Stimulated activated naive CD4-positive, alpha-beta T cell (primary cell): Measurements from ENCODE around the gene GPANK1.
A peak's percentile ranks its signal among the peaks of the same experiment; 100 is the strongest.

Experiments used
- DNase-seq, 6 experiments: peaks; one replicate each; lab custom pipeline; 2025; lab: John Stamatoyannopoulos, UW

Gene GPANK1

GRCh38 chr6:31691078-31691463 is 26.3 kb upstream of the GPANK1 start:
- DNase-seq: no peak

DNA sequence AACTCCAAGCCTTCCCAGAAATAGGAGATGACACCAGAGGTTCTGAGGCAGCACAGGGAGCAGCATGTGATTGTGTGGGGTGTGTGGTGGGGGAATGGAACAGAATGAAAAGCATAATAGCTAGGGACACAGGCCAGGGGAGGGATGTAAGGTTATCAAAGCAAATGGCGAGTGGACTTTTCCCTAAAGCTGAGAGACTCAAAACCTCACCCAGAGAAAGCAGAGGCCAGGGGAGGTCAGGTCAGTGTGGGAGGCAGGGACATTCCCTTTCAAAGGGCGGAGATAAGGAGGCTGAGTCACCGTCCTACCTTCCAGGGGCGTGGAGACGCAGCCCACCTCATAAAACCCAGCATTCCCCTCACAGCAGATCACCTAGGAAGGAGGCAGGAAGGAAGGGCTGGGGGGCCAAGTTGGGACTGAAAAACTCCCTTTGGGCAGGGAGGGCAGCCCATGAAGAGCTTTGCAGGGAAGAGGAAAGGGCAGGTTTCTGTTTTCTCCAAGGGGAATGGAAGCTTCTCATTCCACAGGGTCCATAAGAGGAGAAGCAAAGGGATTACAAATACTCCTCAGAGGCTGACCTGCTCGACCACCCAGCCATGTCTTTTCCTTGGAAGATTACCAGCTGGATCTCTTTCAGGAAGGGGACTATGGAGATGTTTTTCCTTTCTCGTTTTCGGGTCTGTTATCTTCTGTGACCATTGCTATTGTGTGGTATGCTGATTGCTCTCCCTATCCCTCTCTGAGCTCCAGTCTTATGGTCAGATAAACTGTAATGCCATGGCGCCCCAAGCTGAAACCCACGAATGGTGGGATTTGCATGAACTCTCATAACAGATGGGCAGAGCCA is 25.7 kb upstream of the GPANK1 start:
- no peak for DNase-seq

DNA sequence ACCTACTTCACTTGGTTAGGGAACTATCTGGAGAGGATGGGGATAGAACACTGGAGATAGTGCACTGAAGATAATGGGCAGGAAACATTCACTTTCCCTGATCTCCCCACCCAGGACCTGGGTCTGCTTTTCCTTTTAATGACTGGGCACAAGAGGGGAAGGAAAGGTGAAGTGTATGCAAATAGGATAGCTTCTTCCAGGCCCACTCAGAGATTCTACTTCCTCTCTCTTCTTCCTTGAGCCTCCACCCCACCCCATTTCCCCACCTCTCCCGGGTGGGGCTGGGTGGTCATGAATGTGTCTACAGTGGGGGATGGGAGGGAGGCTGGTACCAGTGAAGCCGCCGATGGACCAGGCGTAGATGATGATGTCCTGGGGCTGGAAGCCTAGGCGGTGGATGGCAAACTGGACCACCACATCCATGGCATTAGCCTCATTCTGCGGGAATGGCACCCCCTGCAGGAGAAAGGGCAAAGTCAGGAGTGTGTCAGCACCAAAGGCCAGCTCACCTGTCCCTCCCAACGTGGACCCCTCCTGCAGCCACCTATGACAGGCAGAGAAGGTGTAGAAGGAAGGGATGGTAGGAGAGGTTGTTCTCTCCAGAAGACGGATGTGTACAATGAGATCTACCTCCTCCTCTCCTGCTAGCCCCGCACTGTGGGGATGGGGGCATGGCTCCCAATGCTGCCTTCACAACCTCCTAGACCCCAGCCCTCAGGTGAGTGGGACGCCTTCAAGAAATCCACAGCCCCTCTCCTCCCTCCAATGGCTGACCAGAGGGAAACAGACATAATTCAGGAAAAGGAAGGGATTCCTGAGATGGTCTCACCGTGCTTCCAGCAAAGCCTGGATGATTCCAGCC is 24.7 kb upstream of the GPANK1 start:
- peak in 1 of 6 experiments; percentile 4 for DNase-seq

DNA sequence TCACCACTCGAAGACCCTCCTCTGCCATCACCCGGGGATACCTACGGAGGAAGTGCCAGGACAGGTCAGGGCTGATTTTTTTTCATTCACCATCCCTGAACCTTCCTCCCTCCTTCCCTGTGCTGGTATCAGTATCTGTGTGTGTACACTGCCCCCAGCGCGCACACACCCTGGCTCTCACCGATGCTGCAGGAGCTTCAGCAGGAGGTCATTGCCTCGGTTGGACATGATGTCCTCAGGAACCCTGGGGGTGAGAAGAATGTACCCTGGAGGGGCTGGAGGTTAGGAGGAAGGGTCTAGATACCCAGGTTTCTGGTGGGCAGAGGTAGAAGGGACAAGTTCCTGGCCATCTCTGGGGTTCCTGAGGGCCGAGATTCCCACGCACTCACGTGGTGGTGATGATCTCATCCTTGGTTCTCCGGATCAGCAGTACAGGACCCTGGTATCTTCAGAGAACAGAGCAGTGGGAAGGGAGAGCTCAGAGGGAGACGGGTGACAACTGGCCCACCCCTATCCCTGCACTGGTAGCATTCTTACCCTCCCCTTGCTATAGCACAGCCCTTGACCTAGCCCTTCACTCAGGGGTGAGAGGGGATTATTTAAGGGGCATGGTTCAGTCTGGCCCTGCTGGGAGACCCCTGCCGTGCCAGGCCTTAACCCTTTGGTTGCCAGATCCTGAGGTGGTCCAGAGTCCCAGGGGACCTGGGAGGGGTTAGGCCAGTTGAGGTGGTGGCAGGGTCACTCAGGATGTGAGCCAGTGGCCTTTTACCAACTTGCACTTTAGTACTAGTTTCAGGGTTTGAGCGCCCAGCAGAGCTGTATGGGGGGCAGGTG is 23.3 kb upstream of the GPANK1 start:
- no peak for DNase-seq

- DNase-seq: no peak
Observed at GRCh38 chr6:31687321-31687720, 22.5 kb upstream of the GPANK1 start.

DNA sequence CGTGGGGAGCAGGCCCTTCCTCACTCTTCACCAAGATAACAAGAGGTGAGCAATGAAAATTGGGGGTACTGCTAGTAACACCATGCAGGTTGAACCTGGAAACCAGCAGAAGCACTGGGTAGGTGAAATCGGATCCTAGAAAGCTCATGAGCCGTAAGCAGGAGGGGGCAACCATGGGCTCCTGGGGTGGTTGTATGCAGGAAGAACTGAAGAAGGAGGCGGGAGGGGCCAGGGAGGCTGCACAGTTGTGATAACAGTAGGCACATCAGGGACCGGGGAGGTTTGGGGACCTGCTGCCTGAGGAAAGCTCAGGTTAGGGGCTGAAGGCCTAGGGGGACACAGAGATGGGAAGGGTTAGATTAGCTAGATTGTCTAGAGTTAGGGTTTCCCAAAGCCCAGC is 21.7 kb upstream of the GPANK1 start:
- no peak for DNase-seq

DNA sequence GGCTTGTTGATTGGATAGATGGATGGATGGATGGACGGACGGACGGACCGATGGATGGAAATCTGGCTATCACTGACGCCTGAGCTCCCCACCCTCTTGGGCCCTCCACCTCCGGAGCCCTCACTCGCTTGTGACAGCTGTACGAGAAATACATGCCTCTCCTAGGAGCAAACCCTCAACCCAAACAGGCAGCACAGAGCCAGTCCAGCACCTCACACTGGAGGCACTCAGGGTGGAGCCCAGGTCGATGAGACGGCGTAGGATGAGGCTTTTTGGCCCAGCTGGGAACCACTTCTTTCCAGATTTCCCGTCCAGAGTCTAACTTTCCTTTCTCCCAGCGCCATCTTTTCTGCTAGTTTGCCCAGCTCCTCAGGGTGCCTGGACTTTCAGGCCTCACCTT is 18.8 kb upstream of the GPANK1 start:
- no peak for DNase-seq

DNA sequence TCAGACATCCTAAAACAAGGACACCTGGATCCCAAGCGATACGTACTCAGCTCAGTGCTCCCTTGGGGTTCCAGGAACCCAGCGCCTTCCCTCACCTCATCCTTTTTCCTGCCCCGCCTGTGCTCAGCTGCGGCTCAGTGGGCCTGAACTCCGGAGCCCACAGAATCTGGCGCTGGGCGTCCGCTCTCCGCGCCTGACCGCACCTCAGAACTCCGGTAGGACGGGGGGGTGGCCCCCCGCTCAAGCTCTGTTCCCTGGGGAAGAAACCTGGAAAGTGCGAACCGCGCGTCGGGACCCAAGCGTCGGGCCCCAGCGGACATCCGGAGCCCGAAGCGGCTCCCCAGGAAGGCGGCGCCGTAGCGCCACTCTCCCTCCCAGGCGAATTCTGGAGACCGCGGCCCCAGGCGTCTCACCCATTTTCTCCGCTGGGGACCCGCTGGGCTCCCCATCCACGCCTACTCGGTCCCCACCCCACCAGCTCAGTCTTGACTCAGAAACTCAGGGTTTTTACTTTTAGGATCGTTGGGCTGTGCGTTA is 16.4 kb upstream of the GPANK1 start:
- peak in 5 of 6 experiments; percentile 14 to 44 (median 26) for DNase-seq

- DNase-seq: peak in 5 of 6 experiments; percentile 15 to 53 (median 44)
Observed at GRCh38 chr6:31680226-31681134, 15.7 kb upstream of the GPANK1 start, which contains the start of gene LY6G5C. LY6G5C (minus strand) TSS chr6:31681067; CDS start chr6:31680373, 694 bp downstream.

DNA sequence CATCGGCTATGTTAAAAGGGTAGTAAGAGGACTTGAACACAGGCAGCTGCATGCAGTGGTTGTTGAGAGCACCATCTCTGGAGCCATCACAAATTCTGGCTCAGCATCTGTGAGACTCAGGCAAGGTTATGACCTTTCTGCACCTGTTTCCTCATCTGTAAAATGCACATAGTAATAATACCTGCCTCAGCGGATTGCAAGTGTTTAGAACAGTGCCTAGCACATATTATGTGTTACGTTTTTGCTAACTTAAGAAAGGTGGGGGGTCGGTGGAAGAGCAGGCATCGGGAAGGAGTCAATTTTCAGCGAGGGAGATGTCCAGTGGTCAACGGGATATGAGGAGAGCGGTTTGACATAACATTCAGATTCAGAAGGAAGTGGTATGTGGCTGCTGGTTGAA is 13.2 kb upstream of the GPANK1 start:
- DNase-seq: no peak

DNA sequence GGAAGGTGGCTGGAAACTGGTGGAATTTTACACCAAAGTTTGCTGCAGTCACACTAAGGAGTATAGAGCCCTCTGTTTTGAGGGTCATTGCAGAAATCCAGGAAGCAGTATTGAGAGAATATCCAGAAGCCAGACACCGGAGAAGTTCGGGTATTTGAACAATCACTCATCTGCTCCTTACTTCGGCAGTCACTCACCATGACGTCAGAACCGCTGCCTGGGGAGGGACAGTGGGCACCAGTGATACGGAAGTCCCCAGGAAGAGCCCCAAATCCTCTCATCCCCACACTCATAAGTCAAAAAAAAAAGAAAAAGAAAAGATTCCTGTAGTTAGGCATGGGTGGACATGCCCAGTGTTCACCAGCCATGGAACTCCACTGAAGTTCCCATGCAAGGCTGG is 12.1 kb upstream of the GPANK1 start:
- DNase-seq: no peak

GRCh38 chr6:31676322-31676903 is 11.6 kb upstream of the GPANK1 start:
- DNase-seq: no peak

DNA sequence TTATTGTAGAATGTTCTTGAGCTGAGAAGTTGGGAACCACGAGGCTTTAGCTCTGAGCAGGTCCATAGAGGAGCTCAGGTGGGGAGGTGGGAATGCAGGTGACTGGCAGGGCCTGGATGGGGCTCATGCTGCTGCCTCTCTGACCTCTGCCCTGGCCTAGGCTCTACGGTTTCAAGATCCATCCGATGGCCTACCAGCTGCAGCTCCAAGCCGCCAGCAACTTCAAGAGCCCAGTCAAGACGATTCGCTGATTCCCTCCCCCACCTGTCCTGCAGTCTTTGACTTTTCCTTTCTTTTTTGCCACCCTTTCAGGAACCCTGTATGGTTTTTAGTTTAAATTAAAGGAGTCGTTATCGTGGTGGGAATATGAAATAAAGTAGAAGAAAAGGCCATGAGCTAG is 4.9 kb upstream of the GPANK1 start, which contains the start of gene LY6G5B:
Gene LY6G5B (plus strand): TSS at position 301 of the 400 bp plus-strand sequence. CDS start 975 bp downstream, outside the sequence.
- DNase-seq: no peak

DNA sequence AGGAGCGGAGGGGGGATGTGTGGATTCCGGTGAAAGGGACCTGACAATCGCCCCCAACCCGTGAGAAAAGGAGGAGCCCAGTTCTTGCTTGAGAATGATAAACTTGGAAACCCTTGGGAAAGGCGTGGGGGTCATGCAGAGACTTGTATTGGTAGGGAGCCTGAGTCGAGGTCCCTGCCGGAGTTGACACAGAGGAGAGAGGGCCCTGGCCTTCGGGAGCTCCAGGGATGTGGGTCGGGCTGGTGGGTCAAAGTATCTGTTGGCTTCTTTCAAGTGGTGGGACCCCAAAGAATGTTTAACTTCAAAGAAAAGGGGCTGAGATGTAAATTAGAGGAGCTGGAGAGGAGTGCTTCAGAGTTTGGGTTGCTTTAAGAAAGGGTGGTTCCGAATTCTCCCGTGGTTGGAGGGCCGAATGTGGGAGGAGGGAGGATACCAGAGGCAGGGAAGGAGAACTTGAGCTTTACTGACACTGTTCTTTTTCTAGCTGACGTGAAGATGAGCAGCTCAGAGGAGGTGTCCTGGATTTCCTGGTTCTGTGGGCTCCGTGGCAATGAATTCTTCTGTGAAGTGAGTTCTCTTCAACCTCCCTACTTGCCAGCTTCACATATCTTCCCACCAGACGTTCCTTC is 1.7 kb upstream of the GPANK1 start:
- no peak for DNase-seq

DNA sequence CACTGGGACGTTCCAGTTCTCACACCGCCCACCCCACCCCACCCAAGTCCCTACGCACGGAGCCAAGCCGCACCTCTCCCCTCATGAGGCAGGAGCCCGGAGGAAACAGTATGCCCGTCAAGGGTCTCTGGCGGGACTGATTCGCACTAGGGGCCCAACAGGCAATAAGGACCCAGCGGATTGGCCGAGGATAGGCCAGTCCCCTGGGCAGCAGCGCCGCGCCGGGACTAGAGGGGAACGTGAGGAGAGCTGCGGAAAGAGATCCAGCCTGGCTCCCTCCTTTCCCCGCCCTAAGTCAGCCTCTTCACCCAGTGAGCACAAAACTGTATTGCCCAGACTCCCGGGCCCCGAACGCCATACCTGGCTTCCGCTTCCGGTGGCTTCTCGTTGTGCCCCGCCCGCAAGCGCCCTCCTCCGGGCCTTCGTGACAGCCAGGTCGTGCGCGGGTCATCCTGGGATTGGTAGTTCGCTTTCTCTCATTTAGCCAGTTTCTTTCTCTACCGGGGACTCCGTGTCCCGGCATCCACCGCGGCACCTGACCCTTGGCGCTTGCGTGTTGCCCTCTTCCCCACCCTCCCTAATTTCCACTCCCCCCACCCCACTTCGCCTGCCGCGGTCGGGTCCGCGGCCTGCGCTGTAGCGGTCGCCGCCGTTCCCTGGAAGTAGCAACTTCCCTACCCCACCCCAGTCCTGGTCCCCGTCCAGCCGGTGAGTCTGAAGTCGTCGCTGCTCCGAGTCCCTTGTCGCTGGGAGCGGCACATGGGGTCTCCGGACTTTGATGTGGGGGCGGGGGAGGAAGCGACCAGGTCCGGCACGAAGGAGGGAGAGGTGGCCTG is 922 bp upstream of the GPANK1 start, which contains the start of gene CSNK2B:
Gene CSNK2B (plus strand): TSS at position 580 of the 836 bp plus-strand sequence. CDS start 752 bp downstream, outside the sequence.
- peak; percentile 92 to 98 (median 97) for DNase-seq

DNA sequence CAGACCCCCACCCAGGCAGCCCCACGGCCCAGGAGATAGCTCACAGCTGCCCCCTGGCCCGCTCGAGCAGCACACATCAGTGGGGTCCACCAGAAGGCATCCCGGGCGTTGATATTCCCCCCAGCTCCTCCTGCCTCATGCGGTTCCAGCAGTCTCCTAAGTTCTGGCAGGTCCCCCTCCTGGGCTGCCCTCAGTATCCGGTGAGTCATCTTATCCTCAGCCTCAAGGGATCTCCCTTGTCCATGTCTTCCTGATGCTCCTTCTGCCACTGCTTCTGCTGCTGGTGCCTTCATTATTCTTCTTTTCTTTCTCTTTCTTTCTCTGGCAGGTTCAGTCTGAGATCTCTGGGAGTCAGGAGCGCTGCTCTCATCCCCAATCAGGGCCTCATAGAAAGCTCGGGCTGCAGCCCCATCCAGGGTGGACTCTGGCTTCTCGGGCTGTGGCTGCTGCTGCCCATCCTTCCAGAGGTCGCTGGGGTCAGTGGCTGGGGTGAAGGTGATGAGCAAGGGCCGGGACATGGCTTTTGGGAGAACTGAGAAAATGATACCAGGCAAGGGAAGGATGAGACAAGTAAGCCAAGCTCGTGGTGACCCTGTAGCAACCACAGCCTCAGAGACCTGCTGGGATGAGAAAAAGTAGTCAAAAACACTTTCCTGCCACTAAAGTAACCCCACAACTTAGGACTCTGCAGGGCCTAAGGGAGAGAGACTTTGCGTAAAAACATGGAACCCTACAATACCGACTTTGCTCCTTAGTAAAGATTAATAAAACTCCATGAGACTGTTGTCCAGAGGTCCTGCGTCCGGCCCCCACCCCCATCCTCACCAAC is 622 bp downstream of the GPANK1 start:
- DNase-seq: no peak

DNA sequence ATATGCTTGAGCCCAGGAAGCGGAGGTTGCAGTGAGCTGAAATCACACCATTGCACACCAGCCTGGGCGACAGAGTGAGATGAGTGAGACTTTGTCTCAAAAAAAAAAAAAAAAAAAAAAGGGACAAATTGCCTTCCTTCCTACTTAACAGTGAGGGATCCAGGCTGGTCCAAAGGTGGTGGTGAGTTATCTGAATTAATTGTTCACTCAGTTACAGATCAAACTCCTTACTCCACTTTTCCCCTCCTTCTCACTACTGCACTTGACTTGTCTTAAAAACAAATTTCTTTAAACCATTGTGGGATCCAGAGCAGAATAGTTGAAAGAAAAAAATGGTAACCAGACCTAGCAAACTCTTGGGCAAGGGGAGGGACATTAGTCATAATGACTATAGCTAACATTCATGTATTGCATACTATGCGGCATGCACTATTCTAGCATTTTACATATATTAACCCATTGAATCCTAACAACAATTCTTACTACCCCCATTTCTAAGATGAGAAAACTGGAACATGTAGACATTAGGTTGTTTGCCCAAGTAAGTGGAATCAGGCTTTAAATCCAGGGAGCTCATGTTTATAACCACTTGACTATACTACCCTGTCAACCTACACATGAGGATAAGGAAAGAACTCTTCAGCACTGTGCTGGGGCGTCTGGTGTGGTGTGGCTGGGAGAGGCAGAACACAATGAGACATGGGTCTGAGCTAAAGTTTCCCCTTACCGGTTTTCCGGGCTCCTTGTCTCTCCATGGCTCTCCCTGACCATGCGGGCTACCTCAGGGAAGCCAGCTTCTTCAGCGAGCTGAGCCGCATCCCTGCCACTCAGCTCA is 1.5 kb downstream of the GPANK1 start:
- DNase-seq: no peak
